Stimulated activated naive CD8-positive, alpha-beta T cell treated with anti-CD3 and anti-CD28 coated beads, Interleukin-15, amount 100 ng/mL, for 72 hours (primary cell): ENCODE measurements around the gene TNRC18.
"Not testable (repeated sequence)": the region's sequence is repeated elsewhere in the genome, so short reads cannot be mapped to it uniquely, and the experiment has no call there.

Experiments used
- ATAC-seq: fragments of 150-1000 bp; cut with Tn5 transposase; 2 replicates; pipeline ENCODE4 v1.10.0; 2021; ENCODE audit warnings: mild to moderate bottlenecking, moderate library complexity
- DNase-seq, 2 donors: peaks; one replicate each; pipeline ENCODE4 v3.0.0; 2021 to 2022
- H3K27ac Mint-ChIP-seq, 2 donors: one replicate each; pipeline ENCODE4 v1.8.0; 2022; ENCODE audit warnings: mild to moderate bottlenecking in 2 of 2, mixed read lengths in 2 of 2, moderate library complexity in 2 of 2
- H3K27me3 Mint-ChIP-seq: one replicate; pipeline ENCODE4 v1.8.0; 2022; ENCODE audit warnings: mixed read lengths
- H3K4me1 Mint-ChIP-seq: one replicate; pipeline ENCODE4 v1.8.0; 2022; ENCODE audit warnings: mild to moderate bottlenecking, mixed read lengths
- H3K4me3 Mint-ChIP-seq, 2 donors: one replicate each; pipeline ENCODE4 v1.8.0; 2022; ENCODE audit warnings: mild to moderate bottlenecking in 2 of 2, mixed read lengths in 2 of 2, moderate library complexity in 1 of 2
- H3K9me3 Mint-ChIP-seq, 2 donors: one replicate each; pipeline ENCODE4 v1.8.0; 2022; ENCODE audit warnings: mixed read lengths in 2 of 2

TNRC18 gene

GRCh38 chr7:5382281-5382892 lies 41.2 kb downstream of the TNRC18 start:
- Mint-ChIP-seq H3K27me3 (no peaks in the 10 kb centered on the region), H3K9me3 (no peaks in the 10 kb centered on the region), H3K27ac (peak overlapping the region in 1 of 2 donors; percentile 7), H3K4me3 (no peak overlapping the region), H3K4me1 (peaks cover 46% of the 10 kb centered on the region)
- DNase-seq (no peak), ATAC-seq (peak; percentile 22)

GRCh38 chr7:5381071-5381772 lies 42.4 kb downstream of the TNRC18 start:
- H3K27me3 Mint-ChIP-seq = no peaks in the 10 kb centered on the region
- H3K4me1 Mint-ChIP-seq = peaks cover 41% of the 10 kb centered on the region
- H3K4me3 Mint-ChIP-seq = no peak overlapping the region
- no peaks in the 10 kb centered on the region for H3K9me3 Mint-ChIP-seq
- ATAC-seq (no peak), DNase-seq (no peak)
- peak overlapping the region in 1 of 2 donors; percentile 96 for H3K27ac Mint-ChIP-seq

- Mint-ChIP-seq H3K4me3 (no peak overlapping the region), H3K9me3 (no peaks in the 10 kb centered on the region), H3K27me3 (no peaks in the 10 kb centered on the region), H3K4me1 (peaks cover 41% of the 10 kb centered on the region), H3K27ac (no peak overlapping the region)
- ATAC-seq (peak; percentile 10), DNase-seq (no peak)
Measured at GRCh38 chr7:5380350-5381070, 43.1 kb downstream of the TNRC18 start.

- no peaks in the 10 kb centered on the region for H3K27me3 Mint-ChIP-seq
- H3K4me1 Mint-ChIP-seq = peaks cover 36% of the 10 kb centered on the region
- DNase-seq (no peak), ATAC-seq (no peak)
- peak overlapping the region in 1 of 2 donors; percentile 54 for H3K27ac Mint-ChIP-seq
- H3K9me3 Mint-ChIP-seq = no peaks in the 10 kb centered on the region
- H3K4me3 Mint-ChIP-seq = no peak overlapping the region
Measured at GRCh38 chr7:5379546-5379945, 44.1 kb downstream of the TNRC18 start.

- ATAC-seq = no peak
- DNase-seq = no peak
- H3K4me1 Mint-ChIP-seq = peaks cover 20% of the 10 kb centered on the region
- H3K27ac Mint-ChIP-seq = peak overlapping the region in 1 of 2 donors; percentile 42
- no peak overlapping the region for H3K4me3 Mint-ChIP-seq
- H3K9me3 Mint-ChIP-seq = no peaks in the 10 kb centered on the region
- no peaks in the 10 kb centered on the region for H3K27me3 Mint-ChIP-seq
Measured at GRCh38 chr7:5377816-5378215, 45.8 kb downstream of the TNRC18 start.

GRCh38 chr7:5377279-5377678 lies 46.4 kb downstream of the TNRC18 start:
- no peak for DNase-seq
- Mint-ChIP-seq H3K4me1 (peaks cover 17% of the 10 kb centered on the region), H3K4me3 (no peak overlapping the region), H3K9me3 (no peaks in the 10 kb centered on the region), H3K27ac (no peak overlapping the region), H3K27me3 (no peaks in the 10 kb centered on the region)
- ATAC-seq = peak; percentile 7

- Mint-ChIP-seq H3K4me3 (no peak overlapping the region), H3K4me1 (peaks cover 9% of the 10 kb centered on the region), H3K27me3 (no peaks in the 10 kb centered on the region), H3K9me3 (no peaks in the 10 kb centered on the region), H3K27ac (peak overlapping the region in 1 of 2 donors; percentile 6)
- ATAC-seq (peak; percentile 2), DNase-seq (no peak)
Measured at GRCh38 chr7:5375925-5376324, 47.7 kb downstream of the TNRC18 start.

GRCh38 chr7:5374464-5374863 lies 49.2 kb downstream of the TNRC18 start:
- no peaks in the 10 kb centered on the region for H3K9me3 Mint-ChIP-seq
- no peaks in the 10 kb centered on the region for H3K27me3 Mint-ChIP-seq
- H3K4me3 Mint-ChIP-seq = no peak overlapping the region
- DNase-seq (no peak), ATAC-seq (peak; percentile 25)
- no peaks in the 10 kb centered on the region for H3K4me1 Mint-ChIP-seq
- no peak overlapping the region for H3K27ac Mint-ChIP-seq

- no peaks in the 10 kb centered on the region for H3K9me3 Mint-ChIP-seq
- H3K4me1 Mint-ChIP-seq = peaks cover 4% of the 10 kb centered on the region
- H3K27ac Mint-ChIP-seq = peak overlapping the region in 1 of 2 donors; percentile 64
- ATAC-seq (no peak), DNase-seq (no peak)
- H3K4me3 Mint-ChIP-seq = no peak overlapping the region
- no peaks in the 10 kb centered on the region for H3K27me3 Mint-ChIP-seq
Measured at GRCh38 chr7:5373300-5373699, 50.3 kb downstream of the TNRC18 start.

- Mint-ChIP-seq H3K9me3 (no peaks in the 10 kb centered on the region), H3K4me1 (peaks cover 16% of the 10 kb centered on the region), H3K4me3 (no peak overlapping the region), H3K27ac (peak overlapping the region in 1 of 2 donors; percentile 67), H3K27me3 (no peaks in the 10 kb centered on the region)
- DNase-seq (no peak), ATAC-seq (no peak)
Measured at GRCh38 chr7:5370454-5371353, 52.9 kb downstream of the TNRC18 start.

GRCh38 chr7:5367661-5368060 lies 56.0 kb downstream of the TNRC18 start:
- Mint-ChIP-seq H3K4me1 (peaks cover 38% of the 10 kb centered on the region), H3K27me3 (no peaks in the 10 kb centered on the region), H3K9me3 (no peaks in the 10 kb centered on the region), H3K4me3 (no peak overlapping the region), H3K27ac (no peak overlapping the region)
- ATAC-seq (no peak), DNase-seq (no peak)

GRCh38 chr7:5365976-5366625 lies 57.5 kb downstream of the TNRC18 start:
- DNase-seq = peak; percentile 64 to 68
- not testable (repeated sequence) for H3K27ac Mint-ChIP-seq, H3K4me3 Mint-ChIP-seq, H3K9me3 Mint-ChIP-seq, H3K27me3 Mint-ChIP-seq
- peak; percentile 82 for ATAC-seq
- peaks cover 38% of the 10 kb centered on the region for H3K4me1 Mint-ChIP-seq

- no peak overlapping the region for H3K4me3 Mint-ChIP-seq
- ATAC-seq (no peak), DNase-seq (no peak)
- no peaks in the 10 kb centered on the region for H3K9me3 Mint-ChIP-seq
- no peaks in the 10 kb centered on the region for H3K27me3 Mint-ChIP-seq
- H3K4me1 Mint-ChIP-seq = peaks cover 37% of the 10 kb centered on the region
- peak overlapping the region in 1 of 2 donors; percentile 19 for H3K27ac Mint-ChIP-seq
Measured at GRCh38 chr7:5363729-5364128, 59.9 kb downstream of the TNRC18 start.

GRCh38 chr7:5362466-5362865 lies 61.2 kb downstream of the TNRC18 start:
- H3K9me3 Mint-ChIP-seq = no peaks in the 10 kb centered on the region
- ATAC-seq (no peak), DNase-seq (no peak)
- H3K27ac Mint-ChIP-seq = no peak overlapping the region
- H3K27me3 Mint-ChIP-seq = no peaks in the 10 kb centered on the region
- H3K4me3 Mint-ChIP-seq = no peak overlapping the region
- peaks cover 34% of the 10 kb centered on the region for H3K4me1 Mint-ChIP-seq
